ENCODE results near the gene SUPT3H.

- TF ChIP-seq, protein P1, sequence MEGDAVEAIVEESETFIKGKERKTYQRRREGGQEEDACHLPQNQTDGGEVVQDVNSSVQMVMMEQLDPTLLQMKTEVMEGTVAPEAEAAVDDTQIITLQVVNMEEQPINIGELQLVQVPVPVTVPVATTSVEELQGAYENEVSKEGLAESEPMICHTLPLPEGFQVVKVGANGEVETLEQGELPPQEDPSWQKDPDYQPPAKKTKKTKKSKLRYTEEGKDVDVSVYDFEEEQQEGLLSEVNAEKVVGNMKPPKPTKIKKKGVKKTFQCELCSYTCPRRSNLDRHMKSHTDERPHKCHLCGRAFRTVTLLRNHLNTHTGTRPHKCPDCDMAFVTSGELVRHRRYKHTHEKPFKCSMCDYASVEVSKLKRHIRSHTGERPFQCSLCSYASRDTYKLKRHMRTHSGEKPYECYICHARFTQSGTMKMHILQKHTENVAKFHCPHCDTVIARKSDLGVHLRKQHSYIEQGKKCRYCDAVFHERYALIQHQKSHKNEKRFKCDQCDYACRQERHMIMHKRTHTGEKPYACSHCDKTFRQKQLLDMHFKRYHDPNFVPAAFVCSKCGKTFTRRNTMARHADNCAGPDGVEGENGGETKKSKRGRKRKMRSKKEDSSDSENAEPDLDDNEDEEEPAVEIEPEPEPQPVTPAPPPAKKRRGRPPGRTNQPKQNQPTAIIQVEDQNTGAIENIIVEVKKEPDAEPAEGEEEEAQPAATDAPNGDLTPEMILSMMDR (IDR thresholded peaks at IDR 0.05; ENCODE audit: low read depth, low read length, missing input control) = no peak
- TF ChIP-seq, protein P2, sequence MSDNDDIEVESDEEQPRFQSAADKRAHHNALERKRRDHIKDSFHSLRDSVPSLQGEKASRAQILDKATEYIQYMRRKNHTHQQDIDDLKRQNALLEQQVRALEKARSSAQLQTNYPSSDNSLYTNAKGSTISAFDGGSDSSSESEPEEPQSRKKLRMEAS (IDR thresholded peaks at IDR 0.05) = no peak
- no peak for TF ChIP-seq TAF1 (conservative IDR thresholded peaks at IDR 0.05)
Measured at GRCh38 chr6:45073771-45074170, 304.0 kb downstream of the SUPT3H start.
